Epithelial cell of esophagus (primary cell): ENCODE measurements around the gene PBXIP1.

Experiments used
- DNase-seq: peaks from one replicate; pipeline ENCODE4 v3.0.0; 2010; ENCODE audit warnings: low read depth
- H3K4me3 ChIP-seq: 2 replicates; pipeline ENCODE4 v1.5.1; 2011; ENCODE audit warnings: mild to moderate bottlenecking, low read length, control low read depth
- CTCF ChIP-seq: IDR thresholded peaks from 2 replicates; pipeline ENCODE4 v1.5.1; 2011; ENCODE audit warnings: low read depth, mild to moderate bottlenecking, low read length, control low read depth, inconsistent platforms; ENCODE audit not compliant: insufficient read depth; ENCODE audit errors: missing control alignments

PBXIP1 gene, protein sequence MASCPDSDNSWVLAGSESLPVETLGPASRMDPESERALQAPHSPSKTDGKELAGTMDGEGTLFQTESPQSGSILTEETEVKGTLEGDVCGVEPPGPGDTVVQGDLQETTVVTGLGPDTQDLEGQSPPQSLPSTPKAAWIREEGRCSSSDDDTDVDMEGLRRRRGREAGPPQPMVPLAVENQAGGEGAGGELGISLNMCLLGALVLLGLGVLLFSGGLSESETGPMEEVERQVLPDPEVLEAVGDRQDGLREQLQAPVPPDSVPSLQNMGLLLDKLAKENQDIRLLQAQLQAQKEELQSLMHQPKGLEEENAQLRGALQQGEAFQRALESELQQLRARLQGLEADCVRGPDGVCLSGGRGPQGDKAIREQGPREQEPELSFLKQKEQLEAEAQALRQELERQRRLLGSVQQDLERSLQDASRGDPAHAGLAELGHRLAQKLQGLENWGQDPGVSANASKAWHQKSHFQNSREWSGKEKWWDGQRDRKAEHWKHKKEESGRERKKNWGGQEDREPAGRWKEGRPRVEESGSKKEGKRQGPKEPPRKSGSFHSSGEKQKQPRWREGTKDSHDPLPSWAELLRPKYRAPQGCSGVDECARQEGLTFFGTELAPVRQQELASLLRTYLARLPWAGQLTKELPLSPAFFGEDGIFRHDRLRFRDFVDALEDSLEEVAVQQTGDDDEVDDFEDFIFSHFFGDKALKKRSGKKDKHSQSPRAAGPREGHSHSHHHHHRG

GRCh38 chr1:154955718-154956543 lies at the start of gene PBXIP1:
Gene PBXIP1, minus strand, starts transcription at chr1:154956099. Its CDS starts 2,378 bp downstream, at chr1:154953721.
- peak; percentile 88 for DNase-seq
- TF ChIP-seq CTCF = peak; percentile 27
- peak within 1 kb of the TSS; percentile 72 for H3K4me3 ChIP-seq

DNA sequence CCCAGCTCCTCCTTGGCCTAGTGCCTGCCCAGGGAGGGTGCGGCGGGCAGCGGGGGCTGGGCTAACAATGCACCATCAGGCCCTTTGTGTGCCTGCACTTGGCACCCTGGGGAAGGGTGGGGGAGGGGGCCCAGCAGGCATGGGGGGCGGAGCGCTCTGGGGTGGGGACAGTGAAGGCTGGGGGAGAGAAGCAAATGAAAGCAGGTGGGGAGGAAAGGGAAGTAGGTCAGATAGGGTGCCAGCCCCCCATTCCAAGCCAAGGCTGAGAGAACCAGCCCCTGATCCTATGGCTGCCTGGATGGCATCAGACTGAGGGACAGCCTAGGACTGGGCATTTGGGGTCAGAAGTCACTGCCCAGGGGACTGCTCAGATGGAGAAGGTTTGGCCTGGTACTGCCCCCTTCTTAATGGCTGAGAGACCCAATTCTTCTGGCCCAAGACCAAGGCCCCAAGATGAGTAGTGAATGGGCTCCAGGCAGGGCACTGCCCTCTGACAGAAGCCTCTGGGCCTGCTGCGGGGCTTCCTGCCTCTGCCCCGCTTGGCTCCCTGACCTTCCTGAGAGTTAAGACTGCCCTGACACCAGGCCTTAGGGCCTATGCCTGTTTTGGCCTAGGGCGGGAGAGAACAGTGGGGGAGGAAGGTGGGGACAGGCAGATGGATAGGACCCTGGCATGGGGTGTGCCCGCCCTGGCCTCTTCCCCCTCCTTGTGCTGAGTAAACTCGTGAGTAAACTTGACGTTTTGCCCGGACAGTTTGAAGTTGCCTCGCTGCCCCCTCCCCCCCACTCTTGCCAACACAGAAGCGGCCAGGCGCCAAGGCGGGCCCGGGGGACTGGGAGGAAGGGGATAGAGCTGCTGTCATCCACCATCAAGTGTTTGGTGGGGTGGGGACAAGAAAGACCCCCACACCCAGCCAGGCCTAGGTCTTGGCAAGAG lies 49.4 kb upstream of the PBXIP1 start:
- peak overlapping the region; percentile 89 for H3K4me3 ChIP-seq
- TF ChIP-seq CTCF = no peak
- DNase-seq = peak; percentile 63

DNA sequence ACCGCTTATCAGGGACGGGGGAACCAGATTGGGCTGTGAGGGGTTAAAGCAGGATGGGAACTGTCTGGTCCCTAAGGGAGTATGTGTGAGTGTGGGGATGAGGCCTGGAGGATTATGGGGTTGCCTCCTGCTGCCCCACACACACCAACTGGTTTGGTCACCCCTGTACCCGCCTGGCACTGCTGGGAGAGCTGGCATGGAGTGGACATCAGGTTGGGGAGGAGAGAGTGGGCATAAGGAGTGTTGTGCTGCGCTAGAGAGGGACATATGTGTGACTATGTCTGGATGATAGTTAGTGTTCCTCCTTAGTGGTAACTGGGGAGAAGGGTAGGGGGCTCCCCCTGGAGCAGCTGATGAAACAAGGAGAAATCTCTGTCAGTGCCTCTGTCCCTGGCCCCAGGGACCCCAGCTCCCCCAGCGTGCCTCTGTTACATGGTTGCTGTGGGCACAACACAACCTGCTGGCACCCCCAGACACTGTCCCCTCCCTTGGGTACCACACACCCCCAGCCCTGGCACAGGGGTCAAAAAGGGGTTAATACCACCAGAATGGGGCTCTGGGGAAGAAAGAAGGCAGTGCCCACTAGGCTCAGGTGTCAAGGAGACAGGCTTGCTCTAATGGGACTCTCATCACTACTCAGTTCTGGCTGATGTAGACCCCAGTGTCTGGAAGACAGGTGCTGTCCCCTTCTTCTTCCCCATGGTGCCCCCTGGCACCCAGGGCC lies 48.6 kb upstream of the PBXIP1 start:
- DNase-seq = no peak
- no peak for TF ChIP-seq CTCF
- peak overlapping the region; percentile 89 for H3K4me3 ChIP-seq

GRCh38 chr1:155003766-155004351 lies 48.0 kb upstream of the PBXIP1 start:
- peak overlapping the region; percentile 89 for H3K4me3 ChIP-seq
- TF ChIP-seq CTCF = no peak
- DNase-seq = no peak

DNA sequence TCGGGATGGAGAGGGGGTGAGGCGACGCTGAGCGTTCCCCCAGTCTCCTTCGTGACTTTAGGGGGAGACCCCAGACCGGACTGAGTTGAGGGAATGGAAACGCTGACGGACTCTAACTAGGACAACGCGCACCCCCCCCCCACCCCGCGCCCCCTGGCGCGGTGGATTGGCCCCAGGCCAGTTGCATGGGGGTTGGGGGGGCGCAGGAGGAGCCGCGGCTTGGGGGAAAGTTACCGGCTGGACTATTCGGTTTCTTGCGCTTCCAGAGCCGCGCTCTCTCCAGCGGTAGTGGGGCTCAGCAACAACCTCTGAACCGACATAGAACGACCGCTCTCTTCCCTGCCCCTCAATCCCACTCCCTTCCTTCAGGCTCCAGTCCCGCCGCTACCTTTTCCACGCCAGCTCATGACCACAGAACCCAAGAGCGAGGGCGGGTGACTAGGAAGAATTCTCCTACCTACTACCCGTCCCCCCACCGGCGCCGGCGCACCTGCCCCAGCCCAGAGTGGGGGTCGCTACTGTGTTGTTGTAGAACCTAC lies 47.4 kb upstream of the PBXIP1 start:
- peak overlapping the region; percentile 89 for H3K4me3 ChIP-seq
- TF ChIP-seq CTCF = no peak
- DNase-seq = peak; percentile 48
